SKM-1 (cell line): Measurements from ENCODE around the gene TWIST2.

Experiments used
- DNase-seq: peaks from one replicate; lab custom pipeline; 2025; ENCODE audit not compliant: unreplicated experiment; lab: John Stamatoyannopoulos, UW

TWIST2 gene

DNA sequence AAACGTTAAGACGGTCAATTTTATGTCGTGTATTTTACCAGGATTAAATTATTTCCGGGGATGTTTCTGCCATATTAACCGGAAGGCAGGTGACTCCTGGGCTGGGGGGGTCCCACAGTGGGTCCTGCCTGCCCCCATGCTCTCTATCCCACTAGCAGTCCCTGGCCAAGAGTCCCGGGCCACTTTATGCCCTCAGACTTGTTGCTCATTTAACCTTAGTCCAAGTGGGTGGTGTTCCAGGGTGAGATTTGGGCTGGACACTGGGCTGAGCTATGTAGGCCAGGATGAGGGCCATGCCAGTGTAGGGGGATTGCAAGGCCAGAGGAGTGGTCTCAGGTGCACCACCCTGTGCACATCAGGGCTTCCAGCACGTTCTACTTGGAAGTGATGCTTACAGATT is 24.1 kb downstream of the TWIST2 start:
- DNase-seq: no peak

DNA sequence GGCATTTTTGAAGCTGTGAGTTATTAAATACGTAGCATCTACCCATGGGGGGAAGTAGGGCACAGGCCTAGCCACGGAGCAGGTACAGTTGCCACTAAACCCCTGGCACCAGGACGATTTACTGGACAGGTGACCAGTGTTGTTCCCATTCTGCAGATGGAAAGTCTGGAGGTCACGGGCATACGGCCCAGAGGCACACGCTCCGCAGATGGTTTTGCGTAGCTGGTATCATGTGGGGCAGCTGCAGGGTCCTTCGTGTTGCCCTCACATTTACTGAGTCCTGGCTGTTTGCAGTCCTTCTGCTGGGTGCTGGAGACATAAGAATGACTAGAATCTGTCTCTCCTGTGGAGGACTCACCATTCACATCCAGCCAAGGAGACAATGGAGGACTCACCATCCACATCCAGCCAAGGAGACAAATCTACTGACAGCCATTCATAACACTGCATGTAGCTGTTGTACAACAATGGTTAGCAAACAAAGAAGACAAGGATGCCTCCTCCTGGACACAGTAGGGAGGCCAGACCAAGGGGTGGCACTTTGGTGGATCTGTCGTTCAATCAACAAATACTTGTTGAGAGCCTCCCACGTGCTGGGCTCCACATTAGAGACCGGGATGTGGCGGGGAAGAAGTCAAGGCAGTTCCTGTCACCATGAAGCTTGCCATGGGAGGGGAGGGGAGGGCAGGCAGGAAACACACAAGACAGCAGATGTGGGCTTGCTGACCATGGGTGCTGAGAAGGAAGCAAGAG is 24.9 kb downstream of the TWIST2 start:
- DNase-seq: no peak

DNA sequence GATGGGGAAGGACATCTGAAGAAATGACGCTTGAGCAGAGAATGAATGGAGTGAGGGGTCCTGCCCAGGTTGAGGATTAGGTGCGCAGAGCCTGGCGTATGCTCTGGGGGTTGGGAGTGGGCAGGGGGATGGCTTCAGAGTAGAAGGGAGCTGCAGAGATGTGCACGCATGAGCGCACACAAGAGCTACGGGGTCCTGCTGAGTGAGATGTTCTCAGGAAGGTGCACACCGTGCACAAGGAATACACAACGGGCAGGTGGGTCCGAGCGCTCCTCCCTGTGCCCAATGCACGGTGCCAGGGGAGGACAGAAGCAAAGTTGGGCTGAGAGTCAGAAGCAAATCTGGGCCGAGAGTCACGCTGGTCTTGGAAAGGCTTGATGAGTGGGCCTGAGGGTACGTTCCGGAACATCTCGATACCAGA is 25.5 kb downstream of the TWIST2 start:
- no peak for DNase-seq

DNA sequence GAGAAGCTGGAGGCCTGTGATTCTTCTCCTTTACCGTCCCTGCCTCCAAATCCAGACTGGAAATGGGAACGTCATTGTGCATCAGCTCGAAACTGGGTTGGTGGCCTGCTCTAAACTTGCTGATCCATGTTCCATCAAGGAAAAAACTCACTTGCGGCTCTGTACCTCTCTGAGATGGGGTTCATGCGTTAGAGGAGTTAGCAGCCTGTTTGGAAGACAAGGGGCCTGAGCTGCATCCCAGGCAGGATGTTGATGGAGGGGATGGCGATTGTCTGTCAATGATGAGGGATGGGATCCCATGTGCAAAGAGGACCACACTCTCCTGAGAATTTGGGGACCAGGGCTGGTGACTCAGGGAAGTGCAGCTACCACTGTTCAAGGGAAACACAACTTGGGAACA is 26.0 kb downstream of the TWIST2 start:
- no peak for DNase-seq

DNA sequence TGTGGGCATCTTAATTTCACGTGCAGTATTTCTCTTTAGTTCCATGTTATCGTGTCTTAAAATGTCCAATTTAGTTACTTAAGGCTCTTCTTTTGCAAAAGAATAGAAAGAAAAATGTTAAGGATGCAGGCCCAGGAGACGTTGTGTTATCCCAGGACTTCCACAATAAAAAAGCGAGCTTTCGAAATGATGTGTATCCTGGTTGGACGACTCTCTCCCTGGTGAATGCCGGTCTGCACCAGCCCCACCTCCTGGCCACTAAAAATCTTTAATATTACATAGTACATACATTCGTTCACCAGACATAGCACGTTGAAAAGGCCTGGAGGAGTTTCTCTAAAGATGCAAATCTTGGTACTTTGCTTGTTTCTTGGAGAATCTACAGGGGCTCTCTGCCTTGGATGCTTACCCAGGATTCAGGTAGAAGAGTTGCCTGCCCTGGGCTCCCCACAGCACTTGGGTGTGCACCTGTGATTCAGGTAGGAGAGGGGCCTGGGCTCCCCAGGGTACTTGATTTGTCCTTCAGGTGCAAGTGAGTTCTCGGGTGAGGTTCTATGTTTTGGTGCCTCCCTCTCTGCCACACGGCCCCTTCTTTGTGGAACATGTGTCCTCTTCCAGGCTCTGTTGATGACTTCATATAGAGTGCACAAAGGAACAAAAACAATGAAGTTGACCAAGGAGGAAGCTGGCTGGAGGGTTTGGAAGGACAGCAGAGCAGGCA is 26.6 kb downstream of the TWIST2 start:
- no peak for DNase-seq

DNA sequence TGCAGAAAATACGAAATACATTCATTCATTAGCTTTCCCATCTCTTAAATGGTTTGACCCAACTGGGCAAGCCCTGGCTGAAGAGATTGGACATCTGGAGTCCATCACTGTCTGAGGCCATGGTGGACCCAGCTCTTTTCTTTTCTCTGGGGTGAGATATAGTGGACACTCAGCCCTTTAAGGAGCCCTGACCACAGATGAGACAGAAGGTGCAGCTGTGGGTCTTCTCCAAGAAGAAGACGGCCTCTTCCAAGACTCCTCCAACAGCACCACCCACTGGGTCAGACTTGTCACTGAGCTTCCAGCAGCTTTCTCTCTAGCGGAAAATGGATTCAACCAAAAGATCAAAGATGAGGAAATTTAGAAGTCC is 27.2 kb downstream of the TWIST2 start:
- DNase-seq: no peak

DNA sequence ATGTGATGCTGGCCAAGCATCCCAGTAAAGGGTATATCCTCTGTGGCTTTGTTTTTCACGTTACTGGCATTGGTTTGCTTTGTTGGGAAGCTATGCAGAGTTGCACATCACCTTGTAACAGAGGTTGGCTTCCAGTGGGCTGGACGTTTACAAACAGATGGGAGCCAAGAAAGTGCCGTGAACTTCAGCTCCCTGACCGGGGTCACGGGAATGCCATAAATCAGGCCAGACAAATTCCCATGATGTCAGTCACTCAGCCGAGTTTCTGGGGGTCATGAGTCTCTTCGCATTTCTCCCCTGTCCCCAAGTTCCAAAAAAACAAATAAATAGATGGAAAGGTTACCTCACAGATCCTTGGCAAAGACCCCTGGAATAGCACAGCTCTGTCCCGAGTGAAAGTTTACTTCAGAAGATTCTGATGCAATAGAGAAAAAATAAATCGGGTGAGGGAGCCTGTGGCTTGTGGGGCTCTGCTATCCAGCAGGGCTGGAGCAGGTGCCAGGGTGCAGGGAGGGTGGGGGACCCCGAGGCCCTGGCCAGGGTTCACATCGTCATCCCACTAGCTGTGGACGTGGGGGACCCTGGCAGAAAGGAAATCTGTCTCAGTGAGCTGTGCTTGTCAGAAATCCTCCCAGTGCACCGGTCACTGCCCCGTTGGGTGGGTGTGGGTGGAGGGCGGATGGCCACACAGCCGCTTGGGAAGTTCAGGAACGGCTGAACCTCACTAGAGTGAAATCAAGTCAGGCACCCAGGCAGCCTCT is 27.8 kb downstream of the TWIST2 start:
- no peak for DNase-seq

DNA sequence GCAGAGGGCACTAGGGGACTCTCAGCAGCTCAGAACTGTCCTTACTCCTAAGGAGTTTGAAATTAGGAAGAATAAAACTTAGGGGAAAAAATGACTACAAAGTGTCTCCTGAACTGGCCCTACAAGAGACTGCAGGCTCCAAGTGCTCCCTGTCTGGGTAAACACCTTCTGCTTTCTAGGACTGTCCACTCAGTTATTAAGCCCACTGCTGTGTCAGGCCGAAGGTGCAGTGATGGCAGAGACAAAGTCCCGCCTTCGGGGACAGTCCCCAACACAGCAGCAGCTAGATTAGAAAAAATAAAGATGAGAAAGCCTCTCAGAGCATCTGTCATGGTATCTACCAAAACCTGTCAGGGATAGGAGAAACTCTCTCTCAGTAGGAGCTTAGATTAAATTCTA is 28.3 kb downstream of the TWIST2 start:
- no peak for DNase-seq

DNA sequence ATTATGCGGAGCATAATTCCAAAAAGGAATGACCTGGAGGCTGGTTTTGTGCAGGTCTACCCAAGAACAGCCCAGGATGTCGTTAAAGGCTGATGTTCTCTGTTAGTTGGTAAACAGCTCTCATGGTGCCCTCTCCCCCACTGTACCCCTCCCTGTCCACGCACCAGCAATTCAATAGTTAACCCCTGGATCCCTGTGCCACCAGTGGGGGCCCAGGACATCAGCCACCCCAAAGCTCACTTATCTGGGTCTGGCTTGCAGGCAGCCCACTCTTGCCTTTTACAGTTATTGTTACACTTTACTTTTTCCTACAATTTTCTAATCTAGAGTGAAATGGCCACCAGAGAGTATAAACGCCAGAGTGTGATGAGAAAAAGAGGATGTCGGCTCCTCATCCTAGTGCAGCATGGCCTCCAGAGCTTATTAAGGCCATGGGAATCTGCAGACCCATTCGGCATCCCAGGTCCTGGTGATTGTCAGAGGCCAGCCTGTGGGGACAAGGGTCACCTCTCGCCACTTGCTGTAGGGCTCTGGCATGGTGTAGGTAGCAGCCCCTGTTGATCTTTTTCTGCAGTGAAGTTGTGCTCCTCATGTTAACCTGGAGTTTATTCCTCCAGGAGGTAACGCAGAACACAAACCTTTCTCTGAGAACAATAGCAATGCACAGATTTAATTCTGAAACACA is 30.3 kb downstream of the TWIST2 start:
- DNase-seq: no peak

DNA sequence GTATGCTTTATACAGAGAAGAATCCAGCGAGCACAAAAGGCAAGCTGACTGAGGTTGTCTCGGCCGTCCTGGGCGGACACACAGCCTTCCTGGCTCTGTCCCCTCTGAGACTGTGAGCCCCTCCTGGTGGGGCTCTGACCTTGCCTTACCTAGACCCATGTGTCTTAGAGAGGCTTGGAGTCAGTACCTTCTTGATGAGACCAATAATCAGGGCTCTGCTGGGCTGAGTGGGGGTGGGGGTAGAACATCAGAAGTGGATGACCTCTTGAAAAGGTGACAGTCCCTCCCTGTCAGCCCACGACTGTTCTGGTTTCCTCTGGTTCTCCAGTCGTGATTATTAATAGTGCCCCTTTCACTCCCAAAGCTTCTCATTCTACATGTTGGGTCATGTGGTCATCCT is 31.2 kb downstream of the TWIST2 start:
- no peak for DNase-seq

DNA sequence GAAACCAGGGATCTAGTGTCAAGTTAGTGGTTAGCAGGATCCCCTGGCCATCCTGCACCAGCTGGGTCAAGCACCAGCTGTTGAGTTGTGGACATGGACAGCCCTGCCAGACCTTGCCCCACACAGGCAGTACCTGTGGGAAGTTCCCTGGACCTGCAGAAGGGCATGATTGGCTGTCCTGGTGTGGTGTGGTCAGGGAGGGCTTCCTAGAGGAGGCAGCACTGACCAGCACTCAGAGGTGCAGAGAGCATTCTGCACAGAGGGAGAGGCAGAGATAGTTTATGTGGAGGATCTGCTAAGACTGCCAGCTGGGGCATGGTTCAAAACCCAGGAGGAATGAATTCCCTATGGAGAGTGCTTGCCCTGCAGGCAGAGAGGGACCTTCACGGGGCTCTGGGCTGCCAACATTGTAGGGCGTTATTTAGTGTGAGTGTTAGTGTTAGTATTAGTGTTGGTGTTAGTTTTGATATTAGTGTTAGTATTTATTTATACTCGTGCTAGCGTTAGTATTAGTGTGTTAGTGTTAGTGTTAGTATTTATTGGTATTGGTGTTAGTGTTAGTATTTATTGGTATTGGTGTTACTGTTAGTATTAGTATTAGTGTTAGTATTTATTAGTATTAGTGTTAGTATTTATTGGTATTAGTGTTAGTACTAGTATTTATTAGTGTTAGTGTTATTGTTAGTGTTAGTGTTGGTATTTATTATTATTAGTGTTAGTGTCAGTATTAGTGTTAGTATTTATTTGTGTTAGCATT is 31.9 kb downstream of the TWIST2 start:
- DNase-seq: peak; percentile 1

DNA sequence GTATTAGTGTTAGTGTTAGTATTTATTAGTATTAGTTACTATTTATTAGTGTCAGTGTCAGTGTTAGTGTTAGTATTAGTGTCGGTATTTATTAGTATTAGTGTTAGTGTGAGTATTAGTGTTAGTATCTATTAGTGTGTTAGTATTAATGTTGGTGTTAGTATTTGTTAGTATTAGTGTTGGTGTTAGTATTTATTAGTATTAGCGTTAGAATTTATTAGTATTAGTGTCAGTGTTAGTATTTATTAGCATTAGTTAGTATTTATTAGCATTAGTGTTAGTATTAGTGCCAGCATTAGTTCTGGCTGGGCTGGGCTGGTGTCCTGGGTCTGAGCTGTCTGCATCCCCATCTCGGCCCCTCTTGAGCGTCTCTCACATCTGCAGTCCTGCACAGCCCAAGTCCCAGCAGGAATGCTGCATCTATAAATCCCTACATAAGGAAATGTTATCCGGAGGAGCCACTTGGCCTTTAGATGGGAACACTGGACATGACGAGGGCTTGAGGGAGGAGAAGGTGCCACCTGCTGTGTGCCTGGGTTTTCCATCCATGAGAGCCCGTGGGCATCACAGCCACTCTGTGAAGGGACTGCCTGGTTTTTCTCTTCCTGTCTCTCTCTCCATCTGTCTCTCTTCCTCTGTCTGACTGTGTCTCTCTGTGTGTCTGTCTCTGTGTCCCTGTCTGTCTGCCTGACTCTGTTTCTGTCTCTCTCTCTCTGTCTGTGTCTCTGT is 33.6 kb downstream of the TWIST2 start:
- no peak for DNase-seq

DNA sequence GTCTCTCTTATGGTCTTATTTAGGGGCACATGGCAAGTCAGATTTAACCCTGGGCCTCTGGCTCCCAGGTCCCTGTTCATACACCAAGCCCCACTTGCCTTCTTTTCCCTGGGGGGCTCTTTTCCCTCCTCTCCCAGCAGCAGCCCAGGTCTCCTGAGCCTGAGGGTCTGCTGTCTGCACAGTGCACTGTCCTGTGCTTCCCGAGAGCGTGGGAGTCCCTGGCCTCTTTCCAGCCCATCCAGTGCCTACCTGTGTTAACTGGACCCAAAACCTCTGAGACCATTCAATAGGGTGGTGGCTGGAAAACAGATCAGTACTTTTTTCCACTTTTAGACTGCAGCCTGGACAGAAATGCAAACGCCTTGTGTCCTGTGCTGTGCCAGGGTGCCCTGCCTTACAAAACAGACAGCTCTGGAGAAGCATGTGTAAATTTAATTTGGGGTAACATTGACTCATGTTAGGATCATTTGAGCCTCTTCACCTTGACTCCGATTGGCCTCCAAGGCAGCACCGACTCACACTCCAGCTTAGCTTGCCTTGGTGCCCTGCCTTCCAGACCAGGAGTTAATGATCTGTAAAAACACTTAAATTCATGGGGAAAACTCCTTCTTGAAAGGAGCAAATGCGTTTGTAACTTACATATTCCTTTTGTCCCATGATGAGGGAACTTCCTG is 34.3 kb downstream of the TWIST2 start:
- DNase-seq: no peak

DNA sequence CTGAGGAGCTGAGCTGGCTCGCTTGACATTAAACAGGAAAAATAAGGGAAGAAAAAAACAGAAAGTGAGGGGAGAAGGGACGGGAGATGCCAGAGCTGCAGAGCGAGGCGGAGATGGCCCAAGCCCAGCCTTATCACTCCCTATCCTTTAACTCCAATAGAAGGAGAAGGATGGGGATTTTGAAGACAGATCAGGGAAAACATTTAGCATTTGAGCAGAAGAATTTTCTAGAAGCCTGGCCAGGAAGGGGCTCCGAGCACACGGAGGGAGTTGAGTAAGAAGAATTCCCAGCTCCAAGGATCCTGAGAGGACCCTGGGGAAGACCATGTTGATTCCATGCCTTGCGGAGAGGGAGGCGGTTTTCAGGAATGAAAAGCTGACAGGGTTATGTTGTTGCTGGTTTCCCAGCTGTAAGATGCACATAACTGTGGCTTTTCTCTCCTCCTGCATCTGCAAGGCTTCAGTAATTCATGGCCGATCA is 35.6 kb downstream of the TWIST2 start:
- DNase-seq: no peak

DNA sequence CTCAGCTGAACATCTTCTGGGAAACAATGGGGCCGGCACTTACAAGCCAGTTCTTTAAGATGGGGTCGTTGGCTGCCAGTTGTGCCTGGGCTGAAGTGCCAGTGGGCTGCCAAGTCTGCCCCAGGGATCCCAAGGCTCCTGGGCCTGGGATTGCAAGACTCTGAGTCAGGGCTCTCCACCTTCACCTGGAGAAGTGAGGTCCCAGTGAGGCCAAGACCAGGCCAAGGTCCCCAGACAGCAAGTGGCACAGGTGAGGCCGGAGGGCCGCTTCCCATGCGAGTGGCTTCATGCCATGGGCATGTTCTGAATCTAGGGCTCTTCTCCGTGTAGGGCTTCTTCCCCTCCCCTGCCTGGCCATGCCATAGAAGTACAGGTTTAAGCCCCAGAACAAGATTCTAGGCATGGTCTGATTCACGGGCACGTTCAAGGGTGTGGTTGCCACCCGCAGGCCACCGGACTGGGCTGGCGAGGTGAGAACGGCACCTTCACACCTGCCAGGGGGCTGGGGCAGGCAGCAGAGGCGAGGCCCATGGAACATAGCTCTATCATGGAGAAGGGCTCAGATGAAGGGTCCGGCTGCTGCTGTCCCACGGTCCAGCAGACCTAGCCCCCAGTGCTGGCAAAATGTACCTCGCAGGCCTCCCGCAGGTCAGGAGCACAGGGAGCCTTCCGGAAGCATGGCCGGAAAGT is 36.4 kb downstream of the TWIST2 start:
- no peak for DNase-seq

DNA sequence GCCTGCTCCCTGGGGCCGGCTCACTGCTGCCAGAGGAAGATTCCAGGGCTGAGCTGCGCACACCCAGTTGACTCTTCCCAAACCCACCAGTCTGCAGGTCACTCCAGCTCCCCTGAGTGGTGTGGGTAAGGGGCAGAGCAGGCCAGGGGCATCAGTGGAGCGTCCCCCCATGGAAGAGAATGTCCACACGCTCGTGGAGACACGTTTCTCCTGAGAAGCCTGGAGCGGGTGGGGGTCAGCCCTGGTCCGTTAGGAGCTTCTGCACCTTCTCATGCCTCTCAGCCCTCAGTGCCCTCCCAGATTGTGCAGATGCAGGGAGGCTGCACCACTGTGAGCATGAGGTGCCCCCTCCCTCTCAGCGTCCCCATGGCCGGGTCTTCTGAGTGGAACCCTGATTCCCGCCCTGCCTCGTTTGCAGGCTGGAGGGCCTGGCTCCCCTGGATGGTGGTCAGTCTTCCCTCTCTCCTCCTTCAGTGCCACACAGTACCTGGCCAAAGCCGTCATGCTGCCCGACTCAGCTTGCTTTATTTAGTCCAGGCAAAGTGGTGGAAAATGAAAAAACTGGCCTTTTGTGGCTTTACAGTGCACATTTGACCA is 37.0 kb downstream of the TWIST2 start:
- DNase-seq: no peak

DNA sequence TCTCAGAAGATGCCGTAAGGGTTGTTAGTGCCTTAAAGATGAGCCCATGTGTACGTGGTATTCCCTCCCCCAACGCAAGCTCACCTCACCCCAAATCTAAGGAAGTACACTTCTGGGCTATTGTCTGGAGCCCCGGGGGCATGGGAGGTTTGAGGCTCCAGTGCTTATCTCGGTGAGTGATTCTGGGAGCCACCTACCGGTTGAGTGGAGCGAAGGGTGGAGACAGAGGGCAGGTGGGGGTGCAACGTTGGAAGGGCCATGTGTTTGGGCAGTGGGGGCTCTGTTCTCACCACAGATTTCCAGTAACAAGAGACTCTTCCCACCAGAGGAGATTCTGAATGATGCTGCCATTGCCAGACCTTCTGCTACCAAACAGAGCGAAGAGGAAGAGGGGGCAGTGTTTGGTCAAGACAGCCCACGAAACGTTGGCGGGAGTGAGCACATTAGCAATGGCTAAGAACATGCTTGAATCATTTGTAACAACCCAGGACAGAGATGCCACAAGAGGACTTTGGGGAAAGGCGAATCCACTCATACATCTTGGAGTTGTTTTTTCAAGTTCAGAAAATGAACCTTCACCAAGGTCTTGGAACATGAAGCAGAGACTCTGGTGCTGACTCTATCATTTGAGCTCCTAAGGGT is 38.7 kb downstream of the TWIST2 start:
- DNase-seq: no peak

DNA sequence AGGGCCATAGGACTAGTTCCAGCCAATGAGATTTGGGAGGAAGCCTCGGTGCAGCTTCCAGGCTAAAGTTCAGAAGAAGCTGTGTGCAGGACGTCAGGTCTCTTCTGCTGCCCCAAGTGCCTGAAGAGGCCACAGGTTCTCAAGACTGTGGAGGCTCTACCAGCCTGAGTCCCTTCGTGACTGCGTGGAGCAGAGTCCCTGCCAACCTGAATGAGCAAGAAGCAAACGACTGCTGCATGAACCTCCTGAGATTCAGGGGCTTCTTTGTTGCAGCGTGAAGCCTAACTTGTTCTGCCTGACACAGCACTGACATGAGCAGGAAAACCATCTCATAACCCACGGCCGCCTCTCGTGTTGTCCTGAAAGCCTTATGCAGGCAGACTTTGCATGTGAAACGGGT is 39.7 kb downstream of the TWIST2 start:
- no peak for DNase-seq
